PC-3 (cell line): ENCODE data around the gene PML.

ENCODE experiments used
- EZH2 ChIP-seq: fragments of 300-600 bp; sonication (generic); IDR thresholded peaks from one replicate; pipeline ENCODE4 v1.6.1; 2017; ENCODE audit warnings: antibody characterized with exemption, mild to moderate bottlenecking, low read length; ENCODE audit not compliant: unreplicated experiment
- TF ChIP-seq, protein P1 (sequence below): fragments of 300-600 bp; sonication (generic); conservative IDR thresholded peaks from 2 replicates; pipeline ENCODE4 v1.5.1; 2017; ENCODE audit warnings: antibody characterized with exemption, low read depth, mild to moderate bottlenecking, low read length

DNA sequence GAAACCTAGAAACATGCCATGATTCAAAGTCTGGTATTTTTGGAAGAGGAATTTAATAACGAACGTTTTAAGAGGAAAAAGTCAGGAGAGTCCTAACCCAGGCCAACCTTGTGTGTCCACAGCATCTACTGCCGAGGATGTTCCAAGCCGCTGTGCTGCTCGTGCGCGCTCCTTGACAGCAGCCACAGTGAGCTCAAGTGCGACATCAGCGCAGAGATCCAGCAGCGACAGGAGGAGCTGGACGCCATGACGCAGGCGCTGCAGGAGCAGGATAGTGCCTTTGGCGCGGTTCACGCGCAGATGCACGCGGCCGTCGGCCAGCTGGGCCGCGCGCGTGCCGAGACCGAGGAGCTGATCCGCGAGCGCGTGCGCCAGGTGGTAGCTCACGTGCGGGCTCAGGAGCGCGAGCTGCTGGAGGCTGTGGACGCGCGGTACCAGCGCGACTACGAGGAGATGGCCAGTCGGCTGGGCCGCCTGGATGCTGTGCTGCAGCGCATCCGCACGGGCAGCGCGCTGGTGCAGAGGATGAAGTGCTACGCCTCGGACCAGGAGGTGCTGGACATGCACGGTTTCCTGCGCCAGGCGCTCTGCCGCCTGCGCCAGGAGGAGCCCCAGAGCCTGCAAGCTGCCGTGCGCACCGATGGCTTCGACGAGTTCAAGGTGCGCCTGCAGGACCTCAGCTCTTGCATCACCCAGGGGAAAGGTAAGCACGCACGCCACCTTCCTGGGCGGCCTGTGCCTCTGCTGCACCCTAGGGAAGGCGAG is 28.4 kb downstream of the PML start:
- TF ChIP-seq, protein P1, sequence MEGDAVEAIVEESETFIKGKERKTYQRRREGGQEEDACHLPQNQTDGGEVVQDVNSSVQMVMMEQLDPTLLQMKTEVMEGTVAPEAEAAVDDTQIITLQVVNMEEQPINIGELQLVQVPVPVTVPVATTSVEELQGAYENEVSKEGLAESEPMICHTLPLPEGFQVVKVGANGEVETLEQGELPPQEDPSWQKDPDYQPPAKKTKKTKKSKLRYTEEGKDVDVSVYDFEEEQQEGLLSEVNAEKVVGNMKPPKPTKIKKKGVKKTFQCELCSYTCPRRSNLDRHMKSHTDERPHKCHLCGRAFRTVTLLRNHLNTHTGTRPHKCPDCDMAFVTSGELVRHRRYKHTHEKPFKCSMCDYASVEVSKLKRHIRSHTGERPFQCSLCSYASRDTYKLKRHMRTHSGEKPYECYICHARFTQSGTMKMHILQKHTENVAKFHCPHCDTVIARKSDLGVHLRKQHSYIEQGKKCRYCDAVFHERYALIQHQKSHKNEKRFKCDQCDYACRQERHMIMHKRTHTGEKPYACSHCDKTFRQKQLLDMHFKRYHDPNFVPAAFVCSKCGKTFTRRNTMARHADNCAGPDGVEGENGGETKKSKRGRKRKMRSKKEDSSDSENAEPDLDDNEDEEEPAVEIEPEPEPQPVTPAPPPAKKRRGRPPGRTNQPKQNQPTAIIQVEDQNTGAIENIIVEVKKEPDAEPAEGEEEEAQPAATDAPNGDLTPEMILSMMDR = no peak
- TF ChIP-seq EZH2 = no peak
